ENCODE measurements around the gene EMD.
"Not testable (repeated sequence)": the region's sequence is repeated elsewhere in the genome, so short reads cannot be mapped to it uniquely, and the experiment has no call there.

Gene EMD

DNA sequence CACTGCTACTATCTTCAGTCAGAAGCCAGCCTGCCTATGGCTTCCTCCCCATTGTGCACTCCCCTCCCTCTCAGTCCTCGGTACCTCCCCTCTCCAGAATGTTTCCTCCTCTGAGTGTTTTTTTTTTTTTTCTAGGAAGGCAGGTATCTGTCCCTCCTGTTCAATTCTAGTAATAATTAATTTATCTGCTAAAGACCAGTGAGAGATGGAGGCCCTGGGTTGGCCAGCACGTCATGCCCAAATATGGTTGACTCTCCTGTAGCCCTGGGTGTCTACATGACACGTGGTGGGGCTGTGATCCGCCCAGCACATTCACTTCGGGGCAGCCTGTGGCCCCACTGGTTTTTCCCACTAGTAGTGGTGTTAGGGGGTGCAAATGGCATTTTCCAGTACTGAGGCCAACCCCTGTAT lies 6.5 kb upstream of the EMD start:
- DNase-seq, result no peak

DNA sequence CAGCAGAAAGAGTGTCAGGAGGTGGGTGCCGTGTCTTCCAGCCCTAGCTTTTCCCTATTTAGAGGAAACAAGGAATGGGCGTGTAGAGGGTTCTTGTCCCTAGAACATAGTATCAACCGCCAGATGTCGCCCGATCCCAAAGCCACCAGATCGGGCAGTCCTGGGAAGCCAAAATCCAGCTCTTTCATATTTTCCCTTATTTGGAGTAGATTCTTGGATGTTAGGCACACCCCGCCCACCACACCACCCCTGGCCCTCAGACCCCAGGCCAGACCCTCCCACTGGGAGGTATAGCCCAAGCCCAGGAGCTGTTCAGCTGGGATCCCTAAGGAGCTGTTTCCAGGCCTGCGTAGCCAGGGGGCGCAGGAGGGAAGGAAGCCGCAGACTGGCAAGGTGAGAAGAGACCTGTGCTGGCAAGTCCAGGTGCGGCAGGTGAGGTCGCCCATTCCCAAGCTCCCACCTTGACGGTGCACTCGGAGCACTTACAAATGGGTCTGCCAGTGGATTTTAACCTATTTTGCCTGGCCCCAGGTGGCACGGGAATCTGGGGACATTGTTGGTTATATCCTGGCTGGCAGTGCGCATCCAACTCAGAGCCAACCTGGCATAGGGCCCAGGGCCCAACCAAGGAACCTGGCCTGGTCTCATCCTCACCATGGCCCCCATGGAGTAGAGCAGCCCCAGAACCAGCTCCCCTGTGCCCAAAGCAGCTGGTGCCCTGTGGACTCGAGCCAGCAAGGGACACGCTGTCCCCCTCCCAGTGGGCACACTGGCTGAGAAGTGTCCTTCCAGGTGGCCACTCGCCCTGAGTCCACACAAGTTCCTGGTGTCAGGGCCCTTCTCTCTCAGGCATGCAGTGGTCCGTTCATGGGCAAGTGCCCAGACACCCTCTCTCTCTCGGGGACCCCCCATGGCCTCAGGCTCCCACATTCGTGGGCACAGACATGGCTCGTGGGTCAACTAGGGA lies 5.5 kb upstream of the EMD start:
- no peak for DNase-seq

DNA sequence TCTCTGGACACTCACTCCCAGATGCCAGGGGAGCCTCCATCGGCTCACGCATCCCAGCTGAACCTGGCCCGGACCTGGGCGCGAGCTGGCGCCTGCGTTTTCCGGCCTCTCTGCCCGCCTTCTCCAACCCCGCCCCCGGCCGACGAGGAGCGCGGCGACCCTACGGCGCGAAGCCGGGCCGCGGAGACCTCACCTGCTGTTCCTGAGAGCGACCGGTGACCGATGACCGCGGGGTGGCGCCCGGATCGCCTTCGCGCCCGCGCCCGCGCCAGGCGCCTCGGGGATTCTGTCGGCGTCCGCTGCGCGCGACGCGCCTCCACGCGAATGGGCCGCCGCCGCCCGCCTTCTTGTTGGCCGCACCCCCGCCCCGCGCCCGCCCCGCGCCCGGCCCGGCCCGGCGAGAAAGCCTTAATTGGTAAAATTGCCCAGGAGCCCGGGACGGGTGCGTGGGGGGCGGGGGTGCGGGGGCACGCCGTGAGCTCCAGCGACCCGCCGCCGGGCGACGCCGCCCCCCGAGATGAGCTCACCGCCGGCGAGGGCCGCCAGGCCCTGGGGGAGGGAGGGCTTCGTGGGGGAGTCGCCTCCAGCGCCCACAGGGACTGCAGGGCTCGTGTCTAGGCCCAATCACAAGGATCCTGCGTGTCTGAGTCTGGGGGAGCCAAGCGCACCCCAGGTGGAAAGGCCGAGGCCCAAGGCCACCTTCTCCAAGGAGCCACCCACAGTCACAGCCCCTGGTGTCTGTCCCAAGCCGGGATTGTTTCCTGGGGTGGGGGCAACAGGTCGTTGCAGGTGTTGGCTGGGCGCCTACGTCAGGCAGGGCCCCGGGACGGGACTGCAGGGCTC lies 4.6 kb upstream of the EMD start, which contains the start of gene FLNA:
Gene FLNA, minus strand, starts transcription at position 322 of the 843 bp plus-strand sequence. CDS start 3,389 bp downstream, outside the sequence.
- no peak for DNase-seq

DNA sequence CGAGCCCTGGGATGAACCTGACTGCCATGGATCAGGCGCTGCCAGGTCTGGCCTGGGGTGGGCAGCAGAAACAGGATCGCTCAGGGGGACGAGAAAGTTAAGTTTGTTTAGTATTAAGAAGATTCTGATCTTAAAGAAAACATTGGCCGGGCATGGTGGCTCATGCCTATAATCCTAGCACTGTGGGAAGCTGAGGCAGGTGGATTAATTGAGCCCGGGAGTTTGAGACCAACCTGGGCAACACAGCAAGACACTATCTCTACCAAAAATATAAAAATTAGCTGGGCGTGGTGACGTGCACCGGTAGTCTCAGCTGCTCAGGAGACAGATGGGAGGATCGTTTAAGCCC lies 4.0 kb upstream of the EMD start:
- no peak for DNase-seq

DNA sequence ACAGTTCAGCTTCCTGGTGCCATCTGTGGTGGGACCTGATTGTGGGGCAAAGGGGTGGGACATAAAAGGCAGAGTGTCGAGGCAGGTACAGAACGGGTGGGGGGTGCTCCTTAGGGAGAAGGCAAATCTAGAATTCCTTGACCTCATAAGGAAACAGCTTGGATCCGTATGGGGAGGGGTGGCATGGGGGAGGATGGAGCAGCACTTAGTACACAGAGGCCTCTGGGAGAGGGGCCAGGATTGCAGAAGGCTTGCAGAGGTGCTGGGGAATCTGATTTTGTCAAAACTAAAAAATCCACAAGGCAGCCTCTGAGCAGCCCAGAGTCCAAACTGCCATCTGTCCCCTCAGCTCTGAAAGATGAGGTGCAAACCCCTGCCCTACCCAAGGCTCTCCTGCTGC lies 2.3 kb upstream of the EMD start:
- no peak for DNase-seq

DNA sequence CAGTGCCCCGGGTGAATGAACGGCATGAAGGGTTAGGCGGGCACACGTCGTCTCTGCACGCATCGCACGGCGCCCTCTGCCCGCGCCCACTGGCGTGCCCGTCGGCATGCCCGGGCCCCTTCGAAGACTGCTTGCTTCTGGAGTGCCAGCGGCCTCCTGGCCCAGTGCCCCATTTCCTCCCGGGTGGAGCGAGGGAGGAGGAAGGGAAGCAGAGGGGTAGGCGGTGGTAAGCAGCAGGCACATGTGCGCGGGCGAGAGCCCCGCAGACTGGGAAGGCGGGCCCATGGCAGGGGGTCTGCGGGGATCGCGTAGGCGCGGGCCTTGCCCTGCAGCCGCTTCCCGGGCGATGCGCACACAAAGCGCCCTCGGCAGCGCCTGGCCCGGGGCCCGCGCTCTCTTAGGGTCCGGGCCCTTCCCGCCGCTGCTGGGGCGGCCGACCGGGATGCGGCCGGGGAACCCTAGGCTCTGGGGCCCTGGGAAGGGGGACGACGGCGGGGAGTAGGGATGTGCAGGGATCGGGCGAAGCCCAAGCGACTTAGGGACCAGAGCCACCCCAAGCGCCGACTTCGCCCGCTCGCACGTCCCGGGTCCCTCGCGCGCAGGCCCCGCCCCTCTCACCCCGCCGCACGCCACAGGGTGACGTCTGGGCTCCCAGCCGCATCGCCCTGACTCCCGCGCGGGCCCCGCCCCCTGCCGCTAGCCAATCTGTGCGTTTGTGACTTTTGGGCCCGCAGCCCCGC lies 866 bp upstream of the EMD start:
- DNase-seq, result no peak

DNA sequence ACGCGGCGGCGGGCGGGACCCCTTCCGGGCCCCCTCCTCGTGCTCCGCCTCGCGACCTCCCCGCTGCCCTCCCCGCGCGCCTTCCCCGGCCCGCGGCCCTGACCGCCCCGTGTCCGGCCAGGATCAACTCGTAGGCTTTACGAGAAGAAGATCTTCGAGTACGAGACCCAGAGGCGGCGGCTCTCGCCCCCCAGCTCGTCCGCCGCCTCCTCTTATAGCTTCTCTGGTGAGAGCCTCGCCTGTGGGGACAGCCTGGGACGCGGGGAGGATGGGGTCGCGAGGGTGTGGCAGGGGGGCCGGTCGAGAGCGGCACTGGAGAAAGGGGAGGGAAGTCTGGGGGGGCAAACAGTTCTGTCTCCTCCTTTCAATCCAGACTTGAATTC lies 465 bp downstream of the EMD start:
- no peak for DNase-seq

DNA sequence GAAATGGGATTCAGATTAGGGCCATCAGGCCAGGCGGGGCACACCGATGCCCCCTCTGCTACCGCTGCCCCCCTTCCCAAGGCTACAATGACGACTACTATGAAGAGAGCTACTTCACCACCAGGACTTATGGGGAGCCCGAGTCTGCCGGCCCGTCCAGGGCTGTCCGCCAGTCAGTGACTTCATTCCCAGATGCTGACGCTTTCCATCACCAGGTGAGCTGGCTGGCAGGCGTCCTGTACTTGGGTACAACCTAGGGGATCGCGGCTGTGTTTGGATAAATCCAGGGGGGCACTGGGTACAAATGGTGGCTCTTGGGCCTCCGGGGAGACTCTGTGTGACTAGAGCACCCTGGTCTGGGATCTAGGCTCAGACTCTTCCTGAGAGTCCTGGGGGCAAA lies 1.1 kb downstream of the EMD start:
- DNase-seq, result no peak

DNA sequence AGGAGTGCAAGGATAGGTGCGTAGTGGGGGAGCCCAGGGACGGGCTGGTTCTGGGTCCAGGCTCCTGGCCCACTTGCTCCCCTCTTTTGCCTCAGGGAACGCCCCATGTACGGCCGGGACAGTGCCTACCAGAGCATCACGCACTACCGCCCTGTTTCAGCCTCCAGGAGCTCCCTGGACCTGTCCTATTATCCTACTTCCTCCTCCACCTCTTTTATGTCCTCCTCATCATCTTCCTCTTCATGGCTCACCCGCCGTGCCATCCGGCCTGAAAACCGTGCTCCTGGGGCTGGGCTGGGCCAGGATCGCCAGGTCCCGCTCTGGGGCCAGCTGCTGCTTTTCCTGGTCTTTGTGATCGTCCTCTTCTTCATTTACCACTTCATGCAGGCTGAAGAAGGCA lies 1.7 kb downstream of the EMD start:
- DNase-seq, result no peak

DNA sequence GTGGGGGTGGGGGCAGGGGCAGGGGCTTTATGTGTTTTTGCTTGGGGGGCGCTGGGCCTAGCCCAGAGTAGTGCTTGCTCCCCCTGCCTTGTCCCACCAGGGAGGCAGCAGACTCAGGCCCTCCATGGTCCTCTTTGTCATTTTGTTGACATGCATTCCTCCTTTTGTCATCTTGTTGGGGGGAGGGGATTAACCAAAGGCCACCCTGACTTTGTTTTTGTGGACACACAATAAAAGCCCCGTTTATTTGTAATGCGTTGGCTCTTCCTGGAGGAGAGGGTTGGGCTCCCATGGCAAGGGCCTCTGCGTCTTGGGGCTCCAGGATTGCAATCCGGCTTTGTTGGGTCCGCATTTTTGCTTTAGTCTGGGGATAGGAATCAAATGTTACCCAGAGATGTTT lies 2.2 kb downstream of the EMD start:
- DNase-seq, result no peak

DNA sequence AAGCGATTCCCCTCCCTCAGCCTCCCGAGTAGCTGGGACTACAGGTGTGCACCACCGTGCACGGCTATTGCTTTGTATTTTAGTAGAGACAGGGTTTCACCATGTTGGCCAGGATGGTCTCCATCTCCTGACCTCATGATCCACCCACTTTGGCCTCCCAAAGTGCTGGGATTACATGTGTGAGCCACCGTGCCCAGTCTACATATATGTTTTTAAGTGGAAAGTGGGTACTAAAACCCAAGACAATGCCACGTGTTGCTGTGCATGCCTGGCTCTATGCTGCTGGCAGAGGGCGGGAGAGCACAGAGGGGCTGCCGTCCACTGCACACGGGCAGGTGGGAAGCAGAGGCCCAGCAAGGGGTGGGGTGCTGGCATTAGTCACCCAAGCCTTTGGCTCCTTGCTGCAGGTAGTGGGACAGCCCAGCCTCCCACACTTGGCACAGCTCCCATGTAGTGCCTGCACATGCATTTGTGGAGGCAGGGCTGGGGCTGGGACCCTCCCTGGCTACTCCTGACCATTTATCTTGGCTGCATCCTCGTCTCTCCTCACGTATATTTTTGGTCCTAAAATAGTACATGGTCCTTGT lies 3.5 kb downstream of the EMD start:
- DNase-seq, result no peak

DNA sequence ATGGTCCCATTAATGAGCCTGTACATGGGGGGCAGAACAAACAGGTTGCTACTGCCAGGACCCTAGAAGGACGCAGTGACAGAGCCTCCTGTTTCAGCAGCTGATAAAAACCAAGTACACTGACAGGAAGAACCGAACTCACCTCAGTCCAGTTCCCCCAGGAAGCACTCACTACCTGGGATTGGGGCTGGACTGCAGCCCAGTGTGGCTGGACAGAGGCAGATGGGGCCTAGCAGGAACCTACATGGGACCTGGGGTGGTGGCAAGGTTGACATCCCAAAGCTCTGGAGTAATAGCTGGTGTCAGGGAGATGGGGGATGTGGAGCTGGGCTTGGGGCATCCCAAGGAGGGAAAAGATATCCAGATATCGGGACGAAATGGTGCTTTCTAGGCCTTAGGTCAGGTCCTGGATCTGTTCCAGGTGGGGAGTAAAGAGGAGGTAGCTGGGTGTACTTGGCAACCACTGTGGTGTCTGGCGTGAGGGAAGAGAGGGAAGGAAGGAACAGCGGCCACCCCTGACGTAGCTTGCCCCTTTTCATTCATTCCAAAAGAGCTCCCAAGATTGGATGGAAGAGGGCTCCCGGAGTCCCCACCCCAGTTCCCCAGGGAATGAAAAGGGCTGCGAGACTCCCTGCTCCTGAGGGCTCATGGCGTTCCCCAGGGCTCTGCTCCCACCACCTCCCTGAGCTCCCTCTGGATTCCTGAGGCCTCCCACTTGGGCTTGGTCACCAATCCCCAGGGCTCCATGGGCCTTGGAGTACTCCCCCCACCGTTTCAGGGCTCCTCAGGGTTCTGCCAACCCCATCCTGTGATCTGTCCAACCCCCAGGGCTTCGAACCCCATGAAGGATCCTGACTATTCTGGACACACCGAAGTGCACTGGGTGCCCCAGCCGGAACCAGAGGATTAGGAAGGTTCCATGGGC lies 4.5 kb downstream of the EMD start:
- no peak for DNase-seq

DNA sequence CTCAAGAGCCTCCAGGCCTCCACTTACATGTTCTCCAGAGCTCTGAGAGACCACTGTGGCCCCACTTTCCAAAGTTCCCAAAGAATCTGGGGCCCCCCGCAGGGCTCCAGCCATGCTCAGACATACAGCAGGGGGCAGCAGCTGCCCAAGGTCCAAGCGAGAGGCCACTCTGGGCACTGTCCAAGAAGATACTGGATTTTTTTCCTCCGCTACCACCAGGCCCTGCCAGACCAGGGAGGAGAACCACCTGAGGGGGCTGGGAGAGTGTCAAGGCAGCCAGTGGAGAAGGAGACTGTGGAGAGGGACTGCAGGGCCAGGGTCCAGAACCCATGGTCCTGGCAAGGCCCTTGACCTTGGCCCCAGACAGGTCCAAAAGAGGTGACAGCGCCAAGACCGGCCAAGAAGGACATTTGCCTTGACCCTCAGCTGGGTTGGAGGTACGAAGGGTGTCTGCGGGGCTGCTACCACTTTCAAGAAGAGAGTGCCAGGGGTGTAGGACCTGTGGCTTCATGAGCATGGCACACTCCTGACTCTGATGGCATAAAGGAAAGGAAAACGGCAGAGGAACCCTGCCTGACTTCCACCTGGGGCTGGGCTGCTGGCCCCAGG lies 5.3 kb downstream of the EMD start:
- no peak for DNase-seq

DNA sequence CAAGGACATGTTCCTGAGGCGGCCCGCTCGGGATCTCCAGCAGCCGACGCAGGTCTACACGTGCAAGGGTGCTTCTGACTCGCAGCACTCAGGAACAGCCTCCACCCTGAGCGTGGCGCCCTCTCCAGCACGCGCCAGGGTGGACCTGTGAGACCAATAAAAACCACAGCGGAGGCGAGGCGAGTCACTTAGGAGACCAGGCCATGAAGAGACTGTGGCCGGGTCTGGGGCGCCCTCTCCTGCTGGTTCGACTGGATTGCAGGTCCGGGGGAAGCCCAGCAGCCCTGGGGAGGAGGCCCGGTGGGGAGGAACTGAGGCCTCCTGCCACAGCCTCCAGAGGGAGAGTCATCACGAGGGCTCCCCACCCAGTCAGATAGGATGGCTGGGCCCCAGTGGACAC lies 9.0 kb downstream of the EMD start:
- not testable (repeated sequence) for DNase-seq

DNA sequence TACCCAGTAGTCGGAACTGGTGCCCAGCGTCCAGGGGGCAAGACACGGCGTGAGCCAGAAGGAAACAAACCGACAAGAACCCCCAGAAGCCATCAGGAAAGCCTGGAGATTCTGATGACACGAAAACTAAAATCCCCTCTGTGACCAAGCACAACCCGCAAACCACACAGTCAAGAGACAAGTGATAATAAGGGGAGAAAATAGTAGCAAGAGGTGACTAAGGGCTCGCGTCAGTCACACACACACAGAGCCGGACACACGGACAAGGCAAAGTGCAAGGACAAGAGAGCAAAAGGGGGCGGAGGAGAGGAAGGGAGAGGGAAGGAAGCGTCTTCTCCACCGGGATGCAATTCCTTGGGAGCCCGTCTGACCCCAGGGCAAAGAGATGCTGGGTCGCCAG lies 9.6 kb downstream of the EMD start:
- not testable (repeated sequence) for DNase-seq

DNA sequence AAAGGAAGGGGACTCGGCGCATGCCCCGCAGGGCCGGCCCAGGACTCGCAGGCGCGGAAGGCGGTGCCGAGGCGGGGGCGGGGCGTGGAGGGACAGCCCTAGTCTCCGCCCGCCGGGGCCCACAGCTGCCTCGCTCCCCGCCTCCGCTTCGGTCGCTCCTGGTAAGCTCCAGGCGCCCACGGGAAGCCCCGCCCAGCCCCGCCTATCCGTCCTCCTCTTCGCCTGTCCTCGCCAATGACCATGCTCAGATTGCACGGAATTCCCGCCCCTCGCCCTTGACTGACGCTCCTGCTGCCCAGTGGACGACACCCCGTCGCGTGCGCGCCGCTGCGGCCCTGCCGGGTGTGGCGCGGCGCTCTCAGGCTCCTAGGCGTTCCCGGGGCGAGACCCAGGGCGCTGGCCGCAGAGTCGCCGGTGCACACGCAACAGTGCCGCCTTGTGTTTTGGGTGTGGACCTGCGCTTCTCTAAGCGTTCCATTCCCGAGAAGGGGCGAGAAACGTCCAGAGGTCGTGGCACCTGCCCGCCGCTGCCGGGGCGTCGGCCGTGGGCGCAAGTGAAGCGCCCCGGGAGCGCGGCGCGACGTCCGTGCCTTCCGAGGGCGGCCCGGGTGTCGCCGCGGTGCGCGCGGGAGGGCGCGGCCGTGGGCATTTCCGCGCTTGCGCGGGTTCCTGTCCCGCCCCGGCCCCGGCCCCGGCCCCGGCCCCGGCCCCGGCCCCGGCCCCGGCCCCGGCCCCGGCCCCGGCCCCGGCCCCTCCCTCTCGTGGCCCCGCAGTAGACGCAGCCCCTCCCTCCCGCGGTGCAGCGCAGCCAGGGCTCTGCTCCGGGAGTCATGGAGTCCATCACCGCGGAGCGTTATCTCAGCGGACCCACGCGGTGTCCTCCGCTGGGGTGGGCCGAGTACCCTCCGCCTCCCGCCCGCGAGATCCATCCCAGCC lies 11.0 kb downstream of the EMD start:
- DNase-seq, result not testable (repeated sequence)

DNA sequence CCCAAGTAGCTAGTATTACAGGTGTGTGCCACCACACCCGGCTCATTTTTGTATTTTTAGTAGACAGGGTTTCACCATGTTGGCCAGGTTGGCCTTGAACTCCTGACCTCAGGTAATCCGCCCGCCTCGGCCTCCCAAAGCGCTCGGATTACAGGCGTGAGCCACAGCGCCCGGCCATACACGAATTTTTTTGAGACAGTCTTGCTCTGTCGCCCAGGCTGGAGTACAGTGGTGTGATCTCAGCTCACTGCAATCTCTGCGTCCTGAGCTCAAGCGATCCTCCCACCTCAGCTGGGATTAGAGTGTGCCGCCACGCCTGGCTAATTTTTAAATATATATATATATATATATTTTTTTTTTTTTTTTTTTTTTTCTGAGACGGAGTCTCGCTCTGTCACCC lies 17.3 kb downstream of the EMD start:
- DNase-seq, result not testable (repeated sequence)

DNA sequence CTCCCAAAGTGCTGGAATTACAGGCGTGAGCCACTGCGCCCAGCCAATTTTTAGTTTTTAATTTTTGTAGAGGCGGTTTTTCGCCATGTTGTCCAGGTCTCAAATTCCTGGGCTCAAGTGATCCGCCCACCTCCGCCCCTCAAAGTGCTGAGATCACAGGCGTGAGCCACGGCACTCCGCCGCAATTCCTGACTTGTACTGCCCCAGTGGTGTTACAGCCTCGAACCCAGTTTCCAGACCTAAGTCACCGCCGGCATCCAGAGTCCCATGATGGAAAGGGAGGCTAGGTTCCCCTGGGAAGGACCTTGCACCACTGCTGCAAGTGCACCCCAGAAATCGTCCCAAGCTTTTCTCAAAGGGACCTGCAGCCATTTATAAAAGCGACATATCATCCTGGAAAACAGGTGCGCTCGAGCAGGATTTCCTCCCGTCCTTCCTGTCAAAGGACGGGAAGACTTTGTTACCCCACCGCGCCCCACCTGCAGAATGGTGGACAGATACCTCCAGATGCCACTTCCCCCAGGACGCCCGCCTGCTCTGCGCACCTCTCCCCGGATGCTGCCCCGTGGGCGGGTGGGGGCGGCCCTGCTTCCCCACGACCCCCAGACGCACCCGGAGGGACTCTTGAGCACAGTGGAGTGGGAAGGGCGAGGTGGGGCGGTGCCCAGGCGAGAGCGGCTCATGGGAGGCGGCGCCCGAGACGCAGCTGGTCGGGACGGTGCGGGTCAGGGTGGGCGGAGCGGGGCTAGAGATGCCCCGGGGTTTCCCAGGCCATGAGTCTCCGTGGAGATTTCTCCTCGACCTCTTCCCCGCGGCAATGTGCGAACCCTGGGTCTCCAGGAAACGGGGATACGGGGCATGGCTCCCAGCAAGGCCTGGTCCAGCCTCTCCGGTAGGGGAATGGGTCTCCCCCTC lies 18.1 kb downstream of the EMD start:
- no peak for DNase-seq

All from NCI-H2107 (cell line).